ENCODE results near the gene LGALS8.

Gene LGALS8

DNA sequence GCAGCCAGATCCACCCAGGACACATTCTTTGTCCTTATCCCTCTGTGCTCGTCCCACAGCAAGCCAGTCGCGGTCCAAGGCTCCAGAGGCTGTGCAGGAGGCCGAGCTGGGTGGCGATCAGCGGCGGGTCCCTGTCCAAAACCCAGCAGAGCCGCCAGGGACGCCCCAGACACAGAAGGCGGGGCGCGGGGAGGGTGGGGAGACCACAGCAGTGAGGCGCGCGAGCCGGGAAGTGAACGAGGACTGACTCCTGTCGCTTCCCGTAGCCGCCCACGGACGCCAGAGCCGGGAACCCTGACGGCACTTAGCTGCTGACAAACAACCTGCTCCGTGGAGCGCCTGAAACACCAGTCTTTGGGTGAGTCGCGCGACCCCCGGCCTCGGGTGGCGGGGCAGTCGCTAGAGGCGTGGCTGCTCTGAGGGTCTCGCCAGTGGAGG, at the start of gene LGALS8:
Gene LGALS8, plus strand, starts transcription at position 279 of the 438 bp plus-strand sequence. CDS start 2,089 bp downstream, outside the sequence.
- TF ChIP-seq ZNF8 (CRISPR knock-in tag; IDR thresholded peaks at IDR 0.05) (no peak), ARNTL (CRISPR knock-in tag; IDR thresholded peaks at IDR 0.05; ENCODE audit: borderline replicate concordance, low read depth) (no peak), POU6F1 (CRISPR knock-in tag; IDR thresholded peaks at IDR 0.05; ENCODE audit: borderline replicate concordance, low read depth) (no peak)
- peak; percentile 92 for ATAC-seq

- no peak for ATAC-seq
- no peak for TF ChIP-seq ZNF565 (CRISPR knock-in tag; conservative IDR thresholded peaks at IDR 0.05; ENCODE audit: low read depth)
- TF ChIP-seq ISL1 (CRISPR knock-in tag; IDR thresholded peaks at IDR 0.05) = no peak
- no peak for TF ChIP-seq TOX (CRISPR knock-in tag; IDR thresholded peaks at IDR 0.05; ENCODE audit: borderline replicate concordance)
- TF ChIP-seq SNAI2 (CRISPR knock-in tag; IDR thresholded peaks at IDR 0.05) = no peak
- no peak for TF ChIP-seq PPARA (CRISPR knock-in tag; IDR thresholded peaks at IDR 0.05; ENCODE audit: borderline replicate concordance)
- TF ChIP-seq, protein P1, sequence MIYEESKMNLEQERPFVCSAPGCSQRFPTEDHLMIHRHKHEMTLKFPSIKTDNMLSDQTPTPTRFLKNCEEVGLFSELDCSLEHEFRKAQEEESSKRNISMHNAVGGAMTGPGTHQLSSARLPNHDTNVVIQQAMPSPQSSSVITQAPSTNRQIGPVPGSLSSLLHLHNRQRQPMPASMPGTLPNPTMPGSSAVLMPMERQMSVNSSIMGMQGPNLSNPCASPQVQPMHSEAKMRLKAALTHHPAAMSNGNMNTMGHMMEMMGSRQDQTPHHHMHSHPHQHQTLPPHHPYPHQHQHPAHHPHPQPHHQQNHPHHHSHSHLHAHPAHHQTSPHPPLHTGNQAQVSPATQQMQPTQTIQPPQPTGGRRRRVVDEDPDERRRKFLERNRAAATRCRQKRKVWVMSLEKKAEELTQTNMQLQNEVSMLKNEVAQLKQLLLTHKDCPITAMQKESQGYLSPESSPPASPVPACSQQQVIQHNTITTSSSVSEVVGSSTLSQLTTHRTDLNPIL (CRISPR knock-in tag; IDR thresholded peaks at IDR 0.05; ENCODE audit: low read depth) = no peak
- no peak for TF ChIP-seq TSHZ2 (CRISPR knock-in tag; IDR thresholded peaks at IDR 0.05)
- TF ChIP-seq ZFP3 (CRISPR knock-in tag; IDR thresholded peaks at IDR 0.05) = no peak
- TF ChIP-seq ZNF8 (CRISPR knock-in tag; IDR thresholded peaks at IDR 0.05) = no peak
- no peak for TF ChIP-seq ARNTL (CRISPR knock-in tag; IDR thresholded peaks at IDR 0.05; ENCODE audit: borderline replicate concordance, low read depth)
- no peak for TF ChIP-seq RARB (CRISPR knock-in tag; IDR thresholded peaks at IDR 0.05)
- no peak for TF ChIP-seq BACH2 (CRISPR knock-in tag; IDR thresholded peaks at IDR 0.05; ENCODE audit: borderline replicate concordance)
- no peak for TF ChIP-seq PATZ1 (CRISPR knock-in tag; IDR thresholded peaks at IDR 0.05; ENCODE audit: borderline replicate concordance)
- TF ChIP-seq GLIS3 (CRISPR knock-in tag; IDR thresholded peaks at IDR 0.05) = no peak
- no peak for TF ChIP-seq ZFP30 (CRISPR knock-in tag; IDR thresholded peaks at IDR 0.05)
- no peak for TF ChIP-seq ZC3H10 (CRISPR knock-in tag; IDR thresholded peaks at IDR 0.05)
Measured at GRCh38 chr1:236476019-236476418, 47.8 kb upstream of the LGALS8 start.

- no peak for ATAC-seq
- TF ChIP-seq ZFP3 (CRISPR knock-in tag; IDR thresholded peaks at IDR 0.05) = no peak
- TF ChIP-seq ESRRG (CRISPR knock-in tag; IDR thresholded peaks at IDR 0.05) = no peak
- no peak for TF ChIP-seq TOX (CRISPR knock-in tag; IDR thresholded peaks at IDR 0.05; ENCODE audit: borderline replicate concordance)
- TF ChIP-seq ZFP30 (CRISPR knock-in tag; IDR thresholded peaks at IDR 0.05) = no peak
- TF ChIP-seq CSDC2 (CRISPR knock-in tag; IDR thresholded peaks at IDR 0.05) = no peak
- TF ChIP-seq PPARA (CRISPR knock-in tag; IDR thresholded peaks at IDR 0.05; ENCODE audit: borderline replicate concordance) = no peak
- no peak for TF ChIP-seq POU6F1 (CRISPR knock-in tag; IDR thresholded peaks at IDR 0.05; ENCODE audit: borderline replicate concordance, low read depth)
- TF ChIP-seq ISL1 (CRISPR knock-in tag; IDR thresholded peaks at IDR 0.05) = no peak
- no peak for TF ChIP-seq ARNTL (CRISPR knock-in tag; IDR thresholded peaks at IDR 0.05; ENCODE audit: borderline replicate concordance, low read depth)
- TF ChIP-seq PATZ1 (CRISPR knock-in tag; IDR thresholded peaks at IDR 0.05; ENCODE audit: borderline replicate concordance) = no peak
- no peak for TF ChIP-seq ZC3H10 (CRISPR knock-in tag; IDR thresholded peaks at IDR 0.05)
- TF ChIP-seq, protein P1 (CRISPR knock-in tag; IDR thresholded peaks at IDR 0.05; ENCODE audit: low read depth) = no peak
- TF ChIP-seq GLIS3 (CRISPR knock-in tag; IDR thresholded peaks at IDR 0.05) = no peak
- TF ChIP-seq TSHZ2 (CRISPR knock-in tag; IDR thresholded peaks at IDR 0.05) = no peak
- TF ChIP-seq SNAI2 (CRISPR knock-in tag; IDR thresholded peaks at IDR 0.05) = no peak
Measured at GRCh38 chr1:236480758-236481436, 42.9 kb upstream of the LGALS8 start.
